Nephron (organoid): ENCODE data around the gene PI4K2A.

Experiments used
- H3K27ac Mint-ChIP-seq, 3 experiments: 2 replicates each; pipeline ENCODE4 v1.8.0; 2020; ENCODE audit warnings: mixed read lengths in 3 of 3, mild to moderate bottlenecking in 2 of 3, moderate library complexity in 1 of 3
- H3K27me3 Mint-ChIP-seq: 2 replicates; pipeline ENCODE4 v1.8.0; 2021; ENCODE audit warnings: low read depth, mild to moderate bottlenecking, moderate library complexity, mixed read lengths
- H3K36me3 Mint-ChIP-seq: 2 replicates; pipeline ENCODE4 v1.8.0; 2020; ENCODE audit warnings: low read depth, mixed read lengths
- H3K4me1 Mint-ChIP-seq: 2 replicates; pipeline ENCODE4 v1.8.0; 2020; ENCODE audit warnings: mixed read lengths
- H3K4me3 Mint-ChIP-seq, 3 experiments: 2 replicates each; pipeline ENCODE4 v1.8.0; 2020; ENCODE audit warnings: mild to moderate bottlenecking in 3 of 3, mixed read lengths in 3 of 3, moderate library complexity in 2 of 3
- H3K9me3 Mint-ChIP-seq: 2 replicates; pipeline ENCODE4 v1.8.0; 2020; ENCODE audit warnings: mixed read lengths
- TF ChIP-seq, protein P1 (sequence below), 3 experiments: fragments of 200-600 bp; sonication (generic); IDR thresholded peaks; one replicate each; pipeline ENCODE4 v1.5.0; 2021; ENCODE audit warnings: antibody characterized with exemption in 3 of 3; ENCODE audit not compliant: unreplicated experiment in 3 of 3

Gene PI4K2A

DNA sequence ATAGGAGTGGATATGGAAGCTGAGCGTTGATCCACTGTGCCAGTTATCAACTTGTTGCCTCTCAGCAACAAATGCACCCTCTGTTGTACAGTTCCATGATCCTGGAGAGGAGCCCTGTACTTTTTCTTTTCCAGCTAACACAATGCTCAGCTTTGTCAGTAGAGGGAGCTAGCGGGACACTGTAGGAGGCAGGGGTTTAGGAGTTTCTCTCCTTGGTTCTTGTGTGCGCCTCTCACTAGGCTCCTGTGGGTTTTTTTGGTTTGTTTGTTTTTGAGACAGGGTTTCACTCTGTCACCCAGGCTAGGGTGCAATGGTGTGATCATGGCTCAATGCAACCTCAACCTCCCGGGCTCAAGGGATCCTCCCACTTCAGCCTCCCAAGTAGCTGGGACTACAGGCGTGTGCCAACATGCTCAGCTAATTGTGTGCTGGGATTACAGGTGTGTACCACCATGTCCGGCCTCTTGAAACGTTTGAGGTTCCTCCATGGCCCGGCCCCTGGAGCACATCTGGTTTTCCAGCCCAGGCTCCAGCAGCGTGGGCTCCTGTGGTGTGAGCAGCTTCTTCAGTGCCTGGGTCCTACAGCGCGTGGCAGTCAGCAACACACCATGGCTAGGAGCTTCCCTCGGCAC, 61.1 kb downstream of the PI4K2A start:
- H3K27ac Mint-ChIP-seq: no peak overlapping the region
- H3K9me3 Mint-ChIP-seq: no peaks in the 10 kb centered on the region
- TF ChIP-seq, protein P1, sequence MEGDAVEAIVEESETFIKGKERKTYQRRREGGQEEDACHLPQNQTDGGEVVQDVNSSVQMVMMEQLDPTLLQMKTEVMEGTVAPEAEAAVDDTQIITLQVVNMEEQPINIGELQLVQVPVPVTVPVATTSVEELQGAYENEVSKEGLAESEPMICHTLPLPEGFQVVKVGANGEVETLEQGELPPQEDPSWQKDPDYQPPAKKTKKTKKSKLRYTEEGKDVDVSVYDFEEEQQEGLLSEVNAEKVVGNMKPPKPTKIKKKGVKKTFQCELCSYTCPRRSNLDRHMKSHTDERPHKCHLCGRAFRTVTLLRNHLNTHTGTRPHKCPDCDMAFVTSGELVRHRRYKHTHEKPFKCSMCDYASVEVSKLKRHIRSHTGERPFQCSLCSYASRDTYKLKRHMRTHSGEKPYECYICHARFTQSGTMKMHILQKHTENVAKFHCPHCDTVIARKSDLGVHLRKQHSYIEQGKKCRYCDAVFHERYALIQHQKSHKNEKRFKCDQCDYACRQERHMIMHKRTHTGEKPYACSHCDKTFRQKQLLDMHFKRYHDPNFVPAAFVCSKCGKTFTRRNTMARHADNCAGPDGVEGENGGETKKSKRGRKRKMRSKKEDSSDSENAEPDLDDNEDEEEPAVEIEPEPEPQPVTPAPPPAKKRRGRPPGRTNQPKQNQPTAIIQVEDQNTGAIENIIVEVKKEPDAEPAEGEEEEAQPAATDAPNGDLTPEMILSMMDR (IDR thresholded peaks at IDR 0.05; ENCODE audit: unreplicated experiment in 3 of 3): peak; percentile 76 to 86 (median 83)
- no peak overlapping the region for H3K4me3 Mint-ChIP-seq
- no peaks in the 10 kb centered on the region for H3K4me1 Mint-ChIP-seq
- H3K27me3 Mint-ChIP-seq: peaks cover 12% of the 10 kb centered on the region
- no peaks in the 10 kb centered on the region for H3K36me3 Mint-ChIP-seq

DNA sequence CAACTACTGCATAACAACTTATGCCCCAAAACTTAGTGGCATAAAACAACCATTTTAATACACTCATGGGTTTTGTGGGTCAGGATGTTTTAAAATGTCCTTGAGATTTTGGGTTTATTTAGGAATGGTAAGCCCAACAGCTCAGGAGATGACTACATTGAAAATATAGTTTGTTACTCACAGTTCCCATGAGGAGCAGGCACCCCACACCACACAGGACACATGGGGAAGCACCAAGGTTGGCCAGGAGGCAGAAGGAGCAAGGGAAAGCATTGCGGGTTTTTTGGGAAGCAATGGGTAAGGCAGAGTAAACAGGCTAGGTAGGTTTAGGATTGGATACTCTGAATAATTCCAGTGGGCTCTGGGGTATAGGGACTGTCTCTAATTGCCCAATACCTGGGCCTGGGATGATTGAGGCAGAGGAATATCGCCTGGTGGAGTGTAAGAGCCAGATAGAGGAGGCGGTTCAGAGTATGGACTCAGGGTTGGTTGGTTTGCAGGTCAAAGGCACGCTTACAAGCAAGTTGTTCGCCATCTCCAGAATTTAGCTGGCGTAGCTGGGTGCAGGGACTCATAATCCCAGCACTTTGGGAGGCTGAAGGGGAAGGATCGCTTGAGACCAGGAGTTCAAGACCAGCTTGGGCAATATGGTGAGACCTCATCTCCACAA, 63.1 kb downstream of the PI4K2A start:
- peaks cover 6% of the 10 kb centered on the region for H3K4me1 Mint-ChIP-seq
- H3K9me3 Mint-ChIP-seq: no peaks in the 10 kb centered on the region
- no peak overlapping the region for H3K4me3 Mint-ChIP-seq
- TF ChIP-seq, protein P1 (IDR thresholded peaks at IDR 0.05; ENCODE audit: unreplicated experiment in 3 of 3): no peak
- no peak overlapping the region for H3K27ac Mint-ChIP-seq
- H3K36me3 Mint-ChIP-seq: no peaks in the 10 kb centered on the region
- peaks cover 12% of the 10 kb centered on the region for H3K27me3 Mint-ChIP-seq

DNA sequence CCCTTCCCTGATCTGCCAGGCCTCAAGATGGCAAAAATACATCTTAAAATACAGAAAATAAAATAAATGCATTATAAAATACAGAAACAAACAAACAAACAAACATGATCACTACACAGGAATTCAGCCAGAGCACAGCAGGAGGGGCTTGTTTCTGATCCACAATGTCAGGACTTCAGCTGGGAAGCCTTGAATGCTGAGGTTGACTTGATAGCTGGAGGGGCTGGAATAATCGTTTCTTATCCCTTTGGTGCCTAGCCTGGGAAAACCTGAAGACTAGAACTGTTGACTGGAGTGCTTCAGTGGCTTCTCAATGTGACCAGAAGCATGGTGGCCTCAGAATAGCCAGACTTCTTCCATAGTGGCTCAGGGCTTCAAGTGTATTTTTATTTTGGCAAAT, 63.9 kb downstream of the PI4K2A start:
- TF ChIP-seq, protein P1 (IDR thresholded peaks at IDR 0.05; ENCODE audit: unreplicated experiment in 3 of 3): no peak
- no peak overlapping the region for H3K27ac Mint-ChIP-seq
- H3K9me3 Mint-ChIP-seq: no peaks in the 10 kb centered on the region
- H3K27me3 Mint-ChIP-seq: peaks cover 12% of the 10 kb centered on the region
- peaks cover 9% of the 10 kb centered on the region for H3K4me1 Mint-ChIP-seq
- no peaks in the 10 kb centered on the region for H3K36me3 Mint-ChIP-seq
- no peak overlapping the region for H3K4me3 Mint-ChIP-seq

DNA sequence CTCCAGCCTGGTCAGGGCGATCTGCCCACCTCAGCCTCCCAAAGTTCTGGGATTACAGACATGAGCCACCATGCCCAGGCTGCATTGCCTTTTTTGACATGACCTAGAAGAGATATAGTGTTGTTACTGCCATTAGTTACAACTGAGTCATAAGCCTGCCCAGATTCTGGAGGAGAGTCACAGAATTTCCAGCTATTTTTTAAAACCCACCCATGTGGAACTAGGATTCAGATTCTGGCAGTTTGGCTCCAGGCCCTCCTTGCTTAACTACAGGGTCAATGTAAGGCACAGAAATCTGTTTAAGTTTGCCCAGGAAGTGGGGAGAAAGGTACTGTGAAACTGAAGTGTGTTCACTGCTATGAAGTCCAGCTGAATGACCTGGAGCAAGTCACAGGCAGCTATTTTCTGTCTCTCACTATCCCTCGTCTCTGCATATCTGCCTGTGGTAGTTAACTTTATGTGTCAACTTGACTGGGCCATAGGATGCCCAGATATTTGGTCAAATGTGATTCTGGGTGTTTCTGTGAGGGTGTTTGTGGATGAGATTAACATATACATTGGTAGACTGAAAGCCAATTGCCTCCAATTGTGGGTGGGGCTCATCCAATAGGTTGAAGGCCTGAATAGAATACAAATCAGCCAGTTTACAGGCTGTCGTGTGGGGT, 64.7 kb downstream of the PI4K2A start:
- H3K4me1 Mint-ChIP-seq: peaks cover 16% of the 10 kb centered on the region
- H3K36me3 Mint-ChIP-seq: no peaks in the 10 kb centered on the region
- H3K27me3 Mint-ChIP-seq: peaks cover 7% of the 10 kb centered on the region
- H3K4me3 Mint-ChIP-seq: no peak overlapping the region
- TF ChIP-seq, protein P1 (IDR thresholded peaks at IDR 0.05; ENCODE audit: unreplicated experiment in 3 of 3): no peak
- H3K9me3 Mint-ChIP-seq: no peaks in the 10 kb centered on the region
- no peak overlapping the region for H3K27ac Mint-ChIP-seq

DNA sequence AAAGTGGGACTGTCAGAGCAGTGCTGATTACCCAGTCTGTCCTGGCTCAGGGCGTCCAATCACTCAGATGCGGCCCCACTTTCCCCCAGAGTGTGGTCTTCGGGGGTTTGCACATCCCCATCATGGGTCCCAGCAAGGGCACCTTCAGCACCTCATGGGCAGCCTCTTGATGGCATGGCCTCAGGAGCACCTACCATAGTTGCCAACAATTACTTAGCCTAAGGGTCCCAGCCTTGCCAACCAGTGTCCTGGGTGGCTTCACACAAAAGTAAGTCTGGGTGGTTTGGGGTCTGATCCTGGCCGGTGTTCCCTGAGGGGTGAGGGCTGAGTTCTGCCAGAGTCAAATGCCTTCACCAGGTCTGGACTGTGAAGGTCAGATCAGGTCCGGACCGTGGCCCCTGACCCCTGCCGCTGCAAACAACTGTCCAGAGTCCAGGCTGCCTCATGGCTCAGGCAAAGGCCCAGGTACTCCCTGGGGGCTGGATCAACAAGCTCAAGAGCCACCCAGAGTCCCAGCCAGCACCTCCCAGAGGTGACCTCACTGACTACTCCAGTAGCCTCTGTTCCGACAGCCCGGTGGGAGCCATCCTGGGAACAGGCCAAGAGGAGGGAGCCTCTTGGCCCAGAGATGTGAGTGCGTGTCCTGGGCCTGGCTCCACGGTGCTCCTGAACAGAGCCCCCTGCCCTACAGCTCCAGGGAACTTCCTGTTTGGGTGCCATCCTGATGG, 66.8 kb downstream of the PI4K2A start:
- H3K9me3 Mint-ChIP-seq: no peaks in the 10 kb centered on the region
- H3K27me3 Mint-ChIP-seq: peaks cover 10% of the 10 kb centered on the region
- no peak overlapping the region for H3K27ac Mint-ChIP-seq
- H3K36me3 Mint-ChIP-seq: no peaks in the 10 kb centered on the region
- TF ChIP-seq, protein P1 (IDR thresholded peaks at IDR 0.05; ENCODE audit: unreplicated experiment in 3 of 3): no peak
- H3K4me3 Mint-ChIP-seq: no peak overlapping the region
- H3K4me1 Mint-ChIP-seq: peaks cover 16% of the 10 kb centered on the region
